HCT116 (cell line): Measurements from ENCODE around the gene PGLYRP3. TPM values are rescaled to one million over a fixed set of nuclear protein-coding genes. Genes with fewer than 3 reads are reported as not detected.

Experiments
- ATAC-seq: fragments of 200-7000 bp; cut with Tn5 transposase; 2 replicates; pipeline ENCODE4 v1.9.1; 2020; ENCODE audit warnings: mild to moderate bottlenecking, moderate library complexity
- BruUV-seq: library from RNA; stranded (reverse); fragments of 400-500 nt; replicated peaks from 2 replicates; lab custom pipeline; 2021; lab: Mats Ljungman, UMichigan
- CTCF ChIA-PET: fragments of 300-600 bp; sonication (Branson Sonifier 250); formaldehyde crosslinking; loops from one replicate; lab custom pipeline; 2021; ENCODE audit warnings: antibody characterized with exemption; lab: Charles Lee
- POLR2A ChIA-PET: fragments of 300-600, 350-600 bp; sonication (Branson Sonifier 250); formaldehyde crosslinking; loops from one replicate; lab custom pipeline; 2021; ENCODE audit warnings: antibody characterized with exemption; lab: Charles Lee
- RAD21 ChIA-PET, 2 experiments: fragments of 300-600 bp; sonication (Branson Sonifier 250); formaldehyde crosslinking; loops; one replicate each; lab custom pipeline; 2023; ENCODE audit warnings: low total read pairs in 2 of 2; ENCODE audit not compliant: uncharacterized antibody in 2 of 2, unreplicated experiment in 2 of 2, low non-redundant PET in 1 of 2; lab: Charles Lee
- DNase-seq: peaks from one replicate; pipeline ENCODE4 v3.0.0-alpha.2; 2010; ENCODE audit warnings: low read depth, low spot score
- H2AFZ ChIP-seq: fragments of 200-600 bp; shearing (Covaris generic), sonication (generic); 2 replicates; pipeline ENCODE4 v1.6.1; 2017; ENCODE audit warnings: low read depth, mixed run types, mixed read lengths, antibody characterized with exemption, low read length; ENCODE audit not compliant: poor library complexity, severe bottlenecking
- H3K27ac ChIP-seq: 2 replicates; pipeline ENCODE4 v1.5.1; 2012; ENCODE audit warnings: low read depth, low read length
- H3K27me3 ChIP-seq: fragments of 200-600 bp; sonication (generic); 2 replicates; pipeline ENCODE4 v1.6.1; 2016; ENCODE audit warnings: mixed run types, low read length, mixed read lengths; ENCODE audit not compliant: insufficient read depth
- H3K36me3 ChIP-seq, 2 experiments: fragments of 200-500 bp in 1 of 2; fragments of 200-600 bp in 1 of 2; sonication (Bioruptor generic) in 1 of 2; sonication (generic) in 1 of 2; 2 replicates each; pipeline versions ENCODE4 v1.5.1 to v1.6.1; 2014 to 2016; ENCODE audit warnings: low read length in 2 of 2, inconsistent platforms in 1 of 2, mixed read lengths in 1 of 2, mixed run types in 1 of 2; ENCODE audit not compliant: insufficient read depth in 2 of 2, control insufficient read depth in 1 of 2
- H3K4me1 ChIP-seq, 2 experiments: fragments of 200-600 bp in 1 of 2; sonication (generic) in 1 of 2; 2 replicates each; pipeline versions ENCODE4 v1.5.1 to v1.6.1; 2012 to 2017; ENCODE audit warnings: low read length in 2 of 2, inconsistent platforms in 1 of 2, mild to moderate bottlenecking in 1 of 2, mixed read lengths in 1 of 2, mixed run types in 1 of 2, moderate library complexity in 1 of 2; ENCODE audit not compliant: insufficient read depth in 2 of 2, control insufficient read depth in 1 of 2
- H3K4me2 ChIP-seq: fragments of 200-600 bp; sonication (generic); 2 replicates; pipeline ENCODE4 v1.6.1; 2017; ENCODE audit warnings: mixed run types, low read length, mixed read lengths
- H3K4me3 ChIP-seq, 2 experiments: fragments of 200-600 bp in 1 of 2; sonication (generic) in 1 of 2; replicated peaks in 1 of 2; 2 replicates each; pipeline ENCODE4 v1.5.1; 2011 to 2016; ENCODE audit warnings: low read length in 2 of 2, control low read depth in 1 of 2, low read depth in 1 of 2, mild to moderate bottlenecking in 1 of 2, mixed read lengths in 1 of 2, mixed run types in 1 of 2
- H3K79me2 ChIP-seq: fragments of 200-600 bp; sonication (generic); 2 replicates; pipeline ENCODE4 v1.6.1; 2017; ENCODE audit warnings: mild to moderate bottlenecking, mixed run types, low read length, moderate library complexity, mixed read lengths; ENCODE audit not compliant: insufficient read depth
- H3K9ac ChIP-seq: fragments of 200-600 bp; sonication (generic); 2 replicates; pipeline ENCODE4 v1.6.1; 2016; ENCODE audit warnings: low read length, mixed read lengths
- H3K9me2 ChIP-seq: fragments of 200-600 bp; sonication (generic), shearing (Covaris generic); 2 replicates; pipeline ENCODE4 v1.6.1; 2017; ENCODE audit warnings: mixed run types, mild to moderate bottlenecking, moderate library complexity; ENCODE audit not compliant: insufficient read depth
- H3K9me3 ChIP-seq, 2 experiments: fragments of 200-500 bp in 1 of 2; fragments of 200-600 bp in 1 of 2; sonication (Bioruptor generic) in 1 of 2; sonication (generic) in 1 of 2; 2 replicates each; pipeline ENCODE4 v1.6.1; 2014 to 2017; ENCODE audit warnings: low read length in 2 of 2, mixed read lengths in 2 of 2, inconsistent platforms in 1 of 2, low read depth in 1 of 2, mild to moderate bottlenecking in 1 of 2, mixed run types in 1 of 2, moderate library complexity in 1 of 2; ENCODE audit not compliant: control insufficient read depth in 1 of 2, insufficient read depth in 1 of 2
- H4K20me1 ChIP-seq: fragments of 200-600 bp; sonication (generic), shearing (Covaris generic); 2 replicates; pipeline ENCODE4 v1.6.1; 2017; ENCODE audit warnings: mixed run types, mild to moderate bottlenecking, moderate library complexity; ENCODE audit not compliant: insufficient read depth
- CEBPB ChIP-seq: IDR thresholded peaks from 2 replicates; pipeline ENCODE4 v1.6.1; 2012; ENCODE audit warnings: low read depth
- ELF1 ChIP-seq: IDR thresholded peaks from 2 replicates; pipeline ENCODE4 v1.6.1; 2012; ENCODE audit warnings: low read depth, borderline replicate concordance
- EZH2phosphoT487 ChIP-seq: fragments of 200-600 bp; IDR thresholded peaks from 2 replicates; pipeline ENCODE4 v1.6.1; 2018; ENCODE audit warnings: antibody characterized with exemption, borderline replicate concordance
- FOSL1 ChIP-seq: IDR thresholded peaks from 2 replicates; pipeline ENCODE4 v1.6.1; 2012; ENCODE audit warnings: low read depth
- POLR2AphosphoS5 ChIP-seq: IDR thresholded peaks from 2 replicates; pipeline ENCODE4 v1.6.1; 2011; ENCODE audit warnings: mild to moderate bottlenecking, low read depth, low read length, moderate library complexity
- SIN3A ChIP-seq: IDR thresholded peaks from 2 replicates; pipeline ENCODE4 v1.6.1; 2012; ENCODE audit warnings: low read depth
- YY1 ChIP-seq: IDR thresholded peaks from 2 replicates; pipeline ENCODE4 v1.6.1; 2011; ENCODE audit warnings: low read length, low read depth, moderate library complexity, mild to moderate bottlenecking; ENCODE audit not compliant: insufficient replicate concordance; ENCODE audit errors: extremely low read depth
- ZFX ChIP-seq: fragments of 450-650 bp; IDR thresholded peaks from 2 replicates; pipeline ENCODE4 v1.6.1; 2017
- ZNF274 ChIP-seq: fragments of 200-500 bp; sonication (Bioruptor generic); IDR thresholded peaks from 2 replicates; pipeline ENCODE4 v1.6.1; 2014; ENCODE audit warnings: mild to moderate bottlenecking, low read depth, low read length, inconsistent platforms
- intact Hi-C: fragments of 100-400 bp; cut with micrococcal nuclease; formaldehyde crosslinking; loops from 2 replicates; pipeline ENCODE4 v1.10.0; 2022
- total RNA-seq: library from RNA; stranded (reverse); gene quantifications from one replicate; pipeline ENCODE4 v1.2.1, GENCODE V29; 2021; ENCODE audit not compliant: unreplicated experiment
- TF ChIP-seq, protein P1 (sequence below), 3 experiments: fragments of 200-600 bp in 1 of 3; sonication (generic) in 1 of 3; IDR thresholded peaks in 2 of 3; conservative IDR thresholded peaks in 1 of 3; 2 replicates each; pipeline ENCODE4 v1.5.1; 2012 to 2017; ENCODE audit warnings: low read depth in 2 of 3, low read length in 2 of 3, antibody characterized with exemption in 1 of 3, borderline replicate concordance in 1 of 3, control low read depth in 1 of 3, mild to moderate bottlenecking in 1 of 3, mixed read lengths in 1 of 3, mixed run types in 1 of 3, moderate library complexity in 1 of 3; ENCODE audit not compliant: insufficient read depth in 1 of 3
- TF ChIP-seq, protein P2 (sequence below): IDR thresholded peaks from 2 replicates; pipeline ENCODE4 v1.6.1; 2012
- TF ChIP-seq, protein P3 (sequence below): IDR thresholded peaks from 2 replicates; pipeline ENCODE4 v1.6.1; 2011; ENCODE audit warnings: mild to moderate bottlenecking, low read length, moderate library complexity; ENCODE audit not compliant: insufficient replicate concordance; ENCODE audit errors: extremely low read depth
- TF ChIP-seq, protein P4 (sequence below): IDR thresholded peaks from 2 replicates; pipeline ENCODE4 v1.6.1; 2012

The PGLYRP3 gene
- total RNA-seq, 1 experiment from 2014 or later, result not detected

DNA sequence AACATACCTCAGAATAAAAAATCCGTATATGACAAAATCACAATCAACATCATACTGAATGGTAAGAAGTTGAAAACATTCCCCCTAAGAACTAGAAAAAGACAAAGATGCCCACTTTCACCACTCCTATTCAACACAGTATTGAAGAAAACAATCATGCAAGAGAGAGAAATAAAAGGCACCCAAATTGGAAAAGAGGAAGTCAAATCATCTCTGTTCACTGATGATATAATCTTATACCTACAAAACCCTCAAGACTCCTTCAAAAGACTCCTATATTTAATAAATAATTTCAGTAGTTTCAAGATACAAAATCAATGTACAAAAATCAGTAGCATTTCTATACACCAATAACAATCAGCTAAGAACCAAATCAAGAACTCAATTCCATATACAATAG is 21.1 kb upstream of the PGLYRP3 start:
- Histone ChIP-seq H3K27ac (no peak overlapping the region), H3K27me3 (no peaks in the 10 kb centered on the region; the same call in 1 of the 2 replicates), H3K9me2 (no peaks in the 10 kb centered on the region), H3K4me1 (no peaks in the 10 kb centered on the region), H3K36me3 (no peaks in the 10 kb centered on the region), H3K4me2 (no peak overlapping the region), H3K9me3 (no peaks in the 10 kb centered on the region), H2AFZ (no peak overlapping the region), H3K9ac (no peak overlapping the region), H3K79me2 (no peaks in the 10 kb centered on the region), H4K20me1 (no peaks in the 10 kb centered on the region; the same call in 1 of the 2 replicates), H3K4me3 (no peak overlapping the region)
- ChIA-PET CTCF (no interaction called here), POLR2A (no interaction called here), RAD21 (no interaction called here)
- DNase-seq (no peak), ATAC-seq (no peak)
- no TSS peak for BruUV-seq
- intact Hi-C loops, result no loop called here
- TF ChIP-seq FOSL1 (no peak), YY1 (no peak)

DNA sequence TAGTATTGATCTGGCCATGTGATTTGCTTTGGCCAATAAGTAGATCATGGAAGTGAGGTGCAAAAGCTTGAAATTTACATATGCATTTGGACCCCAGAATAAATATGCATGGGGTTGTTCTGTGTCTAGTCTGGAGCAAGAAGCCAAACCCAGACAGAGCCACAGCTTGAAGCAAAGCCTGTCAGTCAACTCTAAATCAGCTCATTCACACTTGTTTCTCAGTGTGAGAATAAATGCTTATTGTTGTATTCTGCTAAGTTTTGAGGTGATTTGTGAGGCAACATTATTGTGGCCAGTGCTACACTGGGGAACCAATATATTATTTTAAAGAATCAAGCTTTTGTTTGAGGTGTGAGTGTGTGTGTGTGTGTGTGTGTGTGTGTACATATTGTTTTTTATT is 12.2 kb upstream of the PGLYRP3 start:
- POLR2A ChIA-PET, result no interaction called here
- Histone ChIP-seq H2AFZ (no peak overlapping the region), H3K79me2 (no peaks in the 10 kb centered on the region), H3K4me2 (no peak overlapping the region), H3K9me3 (no peaks in the 10 kb centered on the region), H3K4me1 (no peaks in the 10 kb centered on the region), H3K4me3 (no peak overlapping the region), H3K36me3 (no peaks in the 10 kb centered on the region), H3K9ac (no peak overlapping the region), H3K27me3 (0 out of 2 replicates have a peak, but pooled peaks cover 1% of the 10 kb centered on the region), H3K27ac (no peak overlapping the region), H4K20me1 (no peaks in the 10 kb centered on the region), H3K9me2 (no peaks in the 10 kb centered on the region)
- no peak for ATAC-seq
- no peak for DNase-seq
- no TSS peak for BruUV-seq
- intact Hi-C loops, result no loop called here
- CTCF ChIA-PET, result no interaction called here
- RAD21 ChIA-PET, result no interaction called here
- TF ChIP-seq EZH2phosphoT487 (no peak), CEBPB (no peak), ELF1 (no peak), ZNF274 (no peak), ZFX (no peak), YY1 (no peak), POLR2AphosphoS5 (no peak), SIN3A (no peak)
- TF ChIP-seq, protein P1, sequence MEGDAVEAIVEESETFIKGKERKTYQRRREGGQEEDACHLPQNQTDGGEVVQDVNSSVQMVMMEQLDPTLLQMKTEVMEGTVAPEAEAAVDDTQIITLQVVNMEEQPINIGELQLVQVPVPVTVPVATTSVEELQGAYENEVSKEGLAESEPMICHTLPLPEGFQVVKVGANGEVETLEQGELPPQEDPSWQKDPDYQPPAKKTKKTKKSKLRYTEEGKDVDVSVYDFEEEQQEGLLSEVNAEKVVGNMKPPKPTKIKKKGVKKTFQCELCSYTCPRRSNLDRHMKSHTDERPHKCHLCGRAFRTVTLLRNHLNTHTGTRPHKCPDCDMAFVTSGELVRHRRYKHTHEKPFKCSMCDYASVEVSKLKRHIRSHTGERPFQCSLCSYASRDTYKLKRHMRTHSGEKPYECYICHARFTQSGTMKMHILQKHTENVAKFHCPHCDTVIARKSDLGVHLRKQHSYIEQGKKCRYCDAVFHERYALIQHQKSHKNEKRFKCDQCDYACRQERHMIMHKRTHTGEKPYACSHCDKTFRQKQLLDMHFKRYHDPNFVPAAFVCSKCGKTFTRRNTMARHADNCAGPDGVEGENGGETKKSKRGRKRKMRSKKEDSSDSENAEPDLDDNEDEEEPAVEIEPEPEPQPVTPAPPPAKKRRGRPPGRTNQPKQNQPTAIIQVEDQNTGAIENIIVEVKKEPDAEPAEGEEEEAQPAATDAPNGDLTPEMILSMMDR (IDR thresholded peaks at IDR 0.05 in 2 of 3, conservative IDR thresholded peaks at IDR 0.05 in 1 of 3; ENCODE audit: borderline replicate concordance in 1 of 3, insufficient read depth in 1 of 3, low read depth in 2 of 3, low read length in 2 of 3), result no peak
- TF ChIP-seq, protein P2, sequence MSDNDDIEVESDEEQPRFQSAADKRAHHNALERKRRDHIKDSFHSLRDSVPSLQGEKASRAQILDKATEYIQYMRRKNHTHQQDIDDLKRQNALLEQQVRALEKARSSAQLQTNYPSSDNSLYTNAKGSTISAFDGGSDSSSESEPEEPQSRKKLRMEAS, result no peak
- TF ChIP-seq, protein P3, sequence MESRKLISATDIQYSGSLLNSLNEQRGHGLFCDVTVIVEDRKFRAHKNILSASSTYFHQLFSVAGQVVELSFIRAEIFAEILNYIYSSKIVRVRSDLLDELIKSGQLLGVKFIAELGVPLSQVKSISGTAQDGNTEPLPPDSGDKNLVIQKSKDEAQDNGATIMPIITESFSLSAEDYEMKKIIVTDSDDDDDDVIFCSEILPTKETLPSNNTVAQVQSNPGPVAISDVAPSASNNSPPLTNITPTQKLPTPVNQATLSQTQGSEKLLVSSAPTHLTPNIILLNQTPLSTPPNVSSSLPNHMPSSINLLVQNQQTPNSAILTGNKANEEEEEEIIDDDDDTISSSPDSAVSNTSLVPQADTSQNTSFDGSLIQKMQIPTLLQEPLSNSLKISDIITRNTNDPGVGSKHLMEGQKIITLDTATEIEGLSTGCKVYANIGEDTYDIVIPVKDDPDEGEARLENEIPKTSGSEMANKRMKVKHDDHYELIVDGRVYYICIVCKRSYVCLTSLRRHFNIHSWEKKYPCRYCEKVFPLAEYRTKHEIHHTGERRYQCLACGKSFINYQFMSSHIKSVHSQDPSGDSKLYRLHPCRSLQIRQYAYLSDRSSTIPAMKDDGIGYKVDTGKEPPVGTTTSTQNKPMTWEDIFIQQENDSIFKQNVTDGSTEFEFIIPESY, result no peak
- TF ChIP-seq, protein P4, sequence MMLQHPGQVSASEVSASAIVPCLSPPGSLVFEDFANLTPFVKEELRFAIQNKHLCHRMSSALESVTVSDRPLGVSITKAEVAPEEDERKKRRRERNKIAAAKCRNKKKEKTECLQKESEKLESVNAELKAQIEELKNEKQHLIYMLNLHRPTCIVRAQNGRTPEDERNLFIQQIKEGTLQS, result no peak
